Prostate gland (tissue), 2 donors: ENCODE data around the gene POFUT2. TPM values are rescaled to one million over a fixed set of nuclear protein-coding genes. Genes with fewer than 3 reads are reported as not detected.

ENCODE experiments used
- DNase-seq: peaks from one replicate; pipeline ENCODE4 v3.0.0-alpha.2; 2019; ENCODE audit warnings: low spot score
- H3K27ac ChIP-seq, 2 donors: fragments of 200-600 bp; sonication (generic); 2 replicates each; pipeline ENCODE4 v1.5.1; 2017 to 2019
- H3K27me3 ChIP-seq: fragments of 200-600 bp; sonication (generic); replicated peaks from 2 replicates; pipeline ENCODE4 v1.5.1; 2019; ENCODE audit not compliant: insufficient read depth
- H3K36me3 ChIP-seq, 2 donors: fragments of 200-600 bp; sonication (generic); 1 replicate in 1 of 2; 2 replicates in 1 of 2; pipeline versions ENCODE4 v1.5.1 to v1.8.1; 2017 to 2019
- H3K4me1 ChIP-seq: fragments of 200-600 bp; sonication (generic); replicated peaks from 2 replicates; pipeline ENCODE4 v1.5.1; 2019
- H3K4me3 ChIP-seq, 2 donors: fragments of 200-600 bp; sonication (generic); 2 replicates each; pipeline ENCODE4 v1.5.1; 2017 to 2019
- H3K9me3 ChIP-seq: fragments of 200-600 bp; sonication (generic); 2 replicates; pipeline ENCODE4 v1.5.1; 2017
- POLR2A ChIP-seq: fragments of 450-650 bp; IDR thresholded peaks from one replicate; pipeline ENCODE4 v1.6.1; 2016; ENCODE audit warnings: antibody characterized with exemption, mild to moderate bottlenecking
- POLR2AphosphoS5 ChIP-seq: sonication (generic); formaldehyde crosslinking; IDR thresholded peaks from one replicate; pipeline ENCODE4 v1.6.1; 2017; ENCODE audit warnings: antibody characterized with exemption
- WGBS: methylation state at CpG from one replicate; pipeline ENCODE4 v1.1.5; 2018; 5-methylcytosine and 5-hydroxymethylcytosine counted together
- intact Hi-C: fragments of 100-400 bp; cut with DNase I; formaldehyde crosslinking; loops from one replicate; pipeline ENCODE4 v1.14.2; 2022
- total RNA-seq, 2 donors: library from RNA; depleted of rRNA; stranded (reverse); fragments of >200 nt; gene quantifications; one replicate each; pipeline ENCODE4 v1.1.0, GENCODE V29; 2016
- TF ChIP-seq, protein P1 (sequence below), 4 experiments: fragments of 200-600 bp in 2 of 4; fragments of 450-650 bp in 2 of 4; sonication (generic) in 2 of 4; IDR thresholded peaks; 1 replicate in 3 of 4; 2 replicates in 1 of 4; pipeline ENCODE4 v1.5.1; 2016 to 2019; ENCODE audit warnings: antibody characterized with exemption in 4 of 4, mild to moderate bottlenecking in 2 of 4, moderate library complexity in 2 of 4

The POFUT2 gene
- total RNA-seq, 2 donors from 2014 or later = 20.2 to 52.4 TPM

DNA sequence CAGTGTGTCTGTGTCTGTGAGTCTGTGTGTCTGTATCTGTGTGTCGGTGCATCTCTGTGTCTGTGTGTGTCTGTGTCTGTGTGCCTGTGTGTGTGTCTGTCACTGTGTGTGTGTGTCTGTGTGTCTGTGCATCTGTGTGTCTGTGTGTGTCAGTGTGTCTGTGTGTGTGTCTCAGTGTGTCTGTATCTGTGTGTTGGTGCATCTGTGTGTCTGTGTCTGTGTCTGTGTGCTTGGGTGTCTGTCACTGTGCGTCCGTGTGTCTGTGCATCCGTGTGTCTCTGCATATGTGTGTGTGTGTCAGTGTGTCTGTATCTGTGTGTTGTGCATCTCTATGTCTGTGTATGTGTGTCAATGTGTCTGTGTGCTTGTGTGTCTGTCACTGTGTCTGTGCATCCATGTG lies 44.7 kb upstream of the POFUT2 start:
- intact Hi-C loops = no loop called here
- 94% methylated on average over 4 of the region's 4 CpGs for WGBS
- TF ChIP-seq, protein P1, sequence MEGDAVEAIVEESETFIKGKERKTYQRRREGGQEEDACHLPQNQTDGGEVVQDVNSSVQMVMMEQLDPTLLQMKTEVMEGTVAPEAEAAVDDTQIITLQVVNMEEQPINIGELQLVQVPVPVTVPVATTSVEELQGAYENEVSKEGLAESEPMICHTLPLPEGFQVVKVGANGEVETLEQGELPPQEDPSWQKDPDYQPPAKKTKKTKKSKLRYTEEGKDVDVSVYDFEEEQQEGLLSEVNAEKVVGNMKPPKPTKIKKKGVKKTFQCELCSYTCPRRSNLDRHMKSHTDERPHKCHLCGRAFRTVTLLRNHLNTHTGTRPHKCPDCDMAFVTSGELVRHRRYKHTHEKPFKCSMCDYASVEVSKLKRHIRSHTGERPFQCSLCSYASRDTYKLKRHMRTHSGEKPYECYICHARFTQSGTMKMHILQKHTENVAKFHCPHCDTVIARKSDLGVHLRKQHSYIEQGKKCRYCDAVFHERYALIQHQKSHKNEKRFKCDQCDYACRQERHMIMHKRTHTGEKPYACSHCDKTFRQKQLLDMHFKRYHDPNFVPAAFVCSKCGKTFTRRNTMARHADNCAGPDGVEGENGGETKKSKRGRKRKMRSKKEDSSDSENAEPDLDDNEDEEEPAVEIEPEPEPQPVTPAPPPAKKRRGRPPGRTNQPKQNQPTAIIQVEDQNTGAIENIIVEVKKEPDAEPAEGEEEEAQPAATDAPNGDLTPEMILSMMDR (IDR thresholded peaks at IDR 0.05) = no peak
- no peak for TF ChIP-seq POLR2AphosphoS5
- no peak for TF ChIP-seq POLR2A

DNA sequence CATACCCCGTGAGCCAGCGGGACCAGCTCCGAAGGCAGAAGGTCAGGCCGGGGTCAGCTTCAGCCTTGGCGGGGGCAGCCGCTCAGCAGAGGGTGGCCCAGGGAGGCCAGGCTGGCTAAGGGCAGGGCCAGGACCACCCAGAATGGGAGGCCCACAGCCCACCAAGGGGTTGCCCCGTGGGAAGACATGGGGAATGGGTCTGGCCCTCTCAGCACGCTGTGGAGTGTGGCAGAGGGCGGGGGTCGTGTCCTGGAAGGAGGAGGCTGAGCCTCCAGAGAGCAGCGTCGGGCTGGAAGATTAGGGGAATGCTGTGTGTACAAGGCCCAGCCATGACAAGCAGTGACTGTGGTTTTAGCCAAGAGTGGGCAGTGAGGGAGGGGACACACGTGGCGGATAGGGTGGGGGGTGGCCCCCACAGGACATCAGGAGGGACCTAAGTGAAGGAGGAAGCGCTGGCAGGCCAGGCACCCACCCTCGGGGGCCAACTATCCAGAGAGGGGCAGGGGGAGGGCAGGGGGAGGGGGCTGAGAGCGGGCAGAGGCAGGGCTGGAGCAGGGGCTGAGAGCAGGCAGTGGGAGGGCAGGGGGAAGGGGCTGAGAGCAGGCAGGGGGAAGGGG lies 43.9 kb upstream of the POFUT2 start:
- H3K27me3 ChIP-seq = no peaks in the 10 kb centered on the region
- TF ChIP-seq POLR2AphosphoS5 (no peak), POLR2A (no peak)
- TF ChIP-seq, protein P1 (IDR thresholded peaks at IDR 0.05) = no peak
- 79% methylated on average over 17 of the region's 17 CpGs for WGBS
- no peak for DNase-seq
- no peaks in the 10 kb centered on the region for H3K36me3 ChIP-seq
- intact Hi-C loops = no loop called here
- no peak overlapping the region for H3K27ac ChIP-seq
- H3K4me1 ChIP-seq = no peaks in the 10 kb centered on the region
- no peaks in the 10 kb centered on the region for H3K9me3 ChIP-seq
- no peak overlapping the region for H3K4me3 ChIP-seq

More for the DNA sequence above, 44.7 kb upstream of the POFUT2 start:
- H3K9me3 ChIP-seq = no peaks in the 10 kb centered on the region
- H3K27me3 ChIP-seq = no peaks in the 10 kb centered on the region
- no peak for DNase-seq
- H3K4me1 ChIP-seq = no peaks in the 10 kb centered on the region
- H3K4me3 ChIP-seq = no peak overlapping the region
- H3K27ac ChIP-seq = no peak overlapping the region
- H3K36me3 ChIP-seq = no peaks in the 10 kb centered on the region

DNA sequence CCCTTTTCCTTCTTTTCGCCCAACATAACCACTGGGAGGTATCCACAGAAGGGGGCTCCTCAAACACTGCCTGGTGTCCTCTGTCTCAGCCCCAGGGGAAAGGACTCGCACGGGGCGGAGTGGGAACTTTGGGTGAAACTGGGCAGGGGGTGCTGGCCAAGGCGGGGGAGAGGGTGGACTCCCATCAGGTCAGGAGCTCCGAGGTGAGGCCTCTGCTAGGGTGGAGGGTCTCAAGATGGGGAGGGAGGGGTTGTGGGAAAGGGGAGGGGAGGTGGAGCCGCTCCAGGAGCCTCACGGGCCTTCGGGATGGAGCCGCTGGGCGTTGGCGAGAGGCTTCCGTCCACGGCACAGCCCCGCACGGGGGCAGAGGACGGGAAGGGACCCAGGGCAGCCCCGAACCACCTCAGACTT lies 43.2 kb upstream of the POFUT2 start:
- no peak overlapping the region for H3K4me3 ChIP-seq
- no peak overlapping the region for H3K27ac ChIP-seq
- no peaks in the 10 kb centered on the region for H3K27me3 ChIP-seq
- 96% methylated on average over 18 of the region's 18 CpGs for WGBS
- no peak for DNase-seq
- intact Hi-C loops = no loop called here
- no peaks in the 10 kb centered on the region for H3K9me3 ChIP-seq
- no peaks in the 10 kb centered on the region for H3K36me3 ChIP-seq
- no peak for TF ChIP-seq POLR2A
- TF ChIP-seq, protein P1 (IDR thresholded peaks at IDR 0.05) = no peak
- TF ChIP-seq POLR2AphosphoS5 = no peak
- no peaks in the 10 kb centered on the region for H3K4me1 ChIP-seq

DNA sequence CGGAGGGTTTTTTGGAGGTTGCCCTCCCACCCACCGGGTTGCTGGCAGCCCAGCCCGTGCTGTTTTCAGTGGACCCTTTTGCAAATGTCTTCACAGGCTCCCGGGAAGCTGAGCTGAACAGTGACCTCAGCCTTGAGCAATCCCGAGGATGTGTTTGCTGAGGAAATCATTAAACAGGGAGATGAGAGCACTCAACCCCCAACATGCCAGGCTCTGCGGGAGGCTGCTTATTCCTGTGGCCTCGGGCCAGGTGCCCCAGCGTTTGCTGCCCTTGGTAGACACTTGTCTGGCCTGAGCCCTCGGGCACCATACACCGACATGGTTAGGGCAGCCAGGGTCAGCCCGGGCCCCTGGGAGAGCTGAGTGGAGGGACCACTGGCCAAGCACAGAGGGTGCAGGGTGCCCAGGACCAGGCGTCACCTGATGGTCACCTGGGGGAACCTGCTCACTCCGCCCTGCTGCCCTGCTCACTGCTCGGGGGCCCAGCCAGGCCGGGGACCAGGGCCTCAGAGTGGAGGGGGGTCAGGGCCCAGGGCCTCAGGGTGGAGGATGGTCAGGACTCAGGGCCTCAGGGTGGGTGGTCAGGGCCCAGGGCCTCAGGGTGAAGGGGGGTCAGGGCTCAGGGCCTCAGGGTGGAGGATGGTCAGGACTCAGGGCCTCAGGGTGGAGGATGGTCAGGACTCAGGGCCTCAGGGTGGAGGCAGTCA lies 42.5 kb upstream of the POFUT2 start:
- TF ChIP-seq, protein P1 (IDR thresholded peaks at IDR 0.05) = no peak
- no peak for TF ChIP-seq POLR2AphosphoS5
- Histone ChIP-seq H3K4me1 (no peaks in the 10 kb centered on the region), H3K9me3 (no peaks in the 10 kb centered on the region), H3K27me3 (no peaks in the 10 kb centered on the region), H3K36me3 (no peaks in the 10 kb centered on the region), H3K4me3 (no peak overlapping the region), H3K27ac (no peak overlapping the region)
- 33% methylated on average over 13 of the region's 15 CpGs for WGBS
- no peak for DNase-seq
- intact Hi-C loops = no loop called here
